Activated naive CD4-positive, alpha-beta T cell treated with anti-CD3 and anti-CD28 coated beads, Interleukin-2, amount 50 U/mL, for 72 hours (primary cell): ENCODE measurements around the gene NDUFA1. TPM values are rescaled to one million over a fixed set of nuclear protein-coding genes. Genes with fewer than 3 reads are reported as not detected.
"Not testable (repeated sequence)": the region's sequence is repeated elsewhere in the genome, so short reads cannot be mapped to it uniquely, and the experiment has no call there.

Experiments
- ATAC-seq, 2 donors: fragments of 150-1000 bp; cut with Tn5 transposase; 2 replicates each; pipeline ENCODE4 v1.10.0; 2021; ENCODE audit warnings: mild to moderate bottlenecking in 2 of 2, moderate library complexity in 2 of 2
- DNase-seq, 2 donors: peaks; one replicate each; pipeline ENCODE4 v3.0.0; 2021 to 2022; ENCODE audit warnings: low spot score in 2 of 2
- H3K27ac Mint-ChIP-seq, 2 donors: one replicate each; pipeline ENCODE4 v1.8.0; 2022; ENCODE audit warnings: mild to moderate bottlenecking in 2 of 2, mixed read lengths in 2 of 2
- H3K36me3 Mint-ChIP-seq, 2 donors: one replicate each; pipeline ENCODE4 v1.8.0; 2022; ENCODE audit warnings: mixed read lengths in 2 of 2
- H3K9me3 Mint-ChIP-seq, 2 donors: one replicate each; pipeline ENCODE4 v1.8.0; 2022; ENCODE audit warnings: mixed read lengths in 2 of 2
- total RNA-seq, 2 donors: library from RNA; stranded (reverse); gene quantifications; one replicate each; pipeline ENCODE4 v1.2.3, GENCODE V29; 2022

Gene NDUFA1
- total RNA-seq, 2 donors from 2014 or later: 67.6 to 111 TPM

GRCh38 chrX:119890626-119891025 is 19.0 kb downstream of the NDUFA1 start:
- H3K27ac Mint-ChIP-seq, ATAC-seq, H3K9me3 Mint-ChIP-seq, DNase-seq, H3K36me3 Mint-ChIP-seq: not testable (repeated sequence)

DNA sequence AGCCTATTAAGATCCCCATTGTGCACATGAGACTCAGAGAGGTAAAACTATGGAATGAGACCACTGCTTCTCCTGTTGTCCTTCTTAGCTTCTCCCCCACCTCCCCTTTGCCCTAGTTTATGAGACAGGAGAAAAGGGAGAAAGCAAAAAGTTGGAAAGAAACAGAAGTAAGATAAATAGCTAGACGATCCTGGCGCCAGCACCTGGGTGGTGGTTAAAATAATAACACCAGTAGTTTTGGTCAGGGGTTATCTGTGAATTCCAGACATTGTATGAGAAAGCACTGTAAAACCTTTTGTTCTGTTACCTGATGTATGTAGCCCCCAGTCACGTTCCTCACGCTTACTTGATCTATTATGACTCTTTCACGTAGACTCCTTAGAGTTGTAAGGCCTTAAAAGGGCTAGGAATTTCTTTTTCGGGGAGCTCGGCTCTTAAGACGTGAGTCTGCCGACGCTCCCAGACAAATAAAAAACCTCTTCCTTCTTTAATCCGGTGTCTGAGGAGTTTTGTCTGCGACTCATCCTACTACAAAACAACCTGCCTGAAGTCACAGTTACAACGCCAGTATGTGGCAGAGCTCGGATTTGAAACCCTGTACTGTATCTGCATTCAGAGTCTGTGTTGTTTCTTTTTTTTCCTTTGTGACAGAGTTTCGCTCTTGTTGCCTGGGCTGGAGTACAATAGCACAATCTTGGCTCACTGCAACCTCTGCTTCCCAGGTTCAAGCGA is 20.5 kb downstream of the NDUFA1 start:
- H3K9me3 Mint-ChIP-seq, H3K36me3 Mint-ChIP-seq, H3K27ac Mint-ChIP-seq, DNase-seq, ATAC-seq: not testable (repeated sequence)

DNA sequence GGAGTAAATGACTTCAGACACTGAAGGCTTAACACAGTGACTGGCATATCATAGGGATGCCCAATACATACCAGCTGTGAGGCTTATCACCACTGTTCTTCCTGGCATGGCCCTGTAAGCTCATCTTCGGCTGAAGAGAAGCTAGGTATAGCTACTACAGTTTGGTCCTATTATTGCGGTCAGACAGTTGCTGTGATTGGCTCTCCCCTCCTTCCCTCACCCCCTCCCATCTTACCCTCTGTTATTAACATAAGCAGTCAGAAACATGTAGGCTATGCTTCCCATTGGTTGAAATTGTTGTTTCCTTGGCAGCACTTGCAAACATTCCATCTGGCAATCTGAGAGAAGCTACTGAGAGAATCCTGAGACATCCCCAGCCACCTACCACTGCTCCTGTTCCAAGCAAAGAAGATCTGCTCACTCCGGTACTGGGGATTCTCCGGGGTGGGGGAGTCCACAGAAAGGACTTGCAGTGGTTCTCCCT is 24.3 kb downstream of the NDUFA1 start, which contains the start of gene AKAP14:
TSS of gene AKAP14 (plus strand) at position 51 of the 484 bp plus-strand sequence. CDS start 7,331 bp downstream, outside the sequence.
- no peak for ATAC-seq
- Mint-ChIP-seq H3K36me3 (no peaks in the 10 kb centered on the region), H3K9me3 (no peaks in the 10 kb centered on the region), H3K27ac (no peak within 1 kb of the TSS)
- DNase-seq: no peak

GRCh38 chrX:119899125-119899524 is 27.5 kb downstream of the NDUFA1 start:
- no peak for DNase-seq
- Mint-ChIP-seq H3K9me3 (no peaks in the 10 kb centered on the region), H3K27ac (no peak overlapping the region), H3K36me3 (no peaks in the 10 kb centered on the region)
- no peak for ATAC-seq

DNA sequence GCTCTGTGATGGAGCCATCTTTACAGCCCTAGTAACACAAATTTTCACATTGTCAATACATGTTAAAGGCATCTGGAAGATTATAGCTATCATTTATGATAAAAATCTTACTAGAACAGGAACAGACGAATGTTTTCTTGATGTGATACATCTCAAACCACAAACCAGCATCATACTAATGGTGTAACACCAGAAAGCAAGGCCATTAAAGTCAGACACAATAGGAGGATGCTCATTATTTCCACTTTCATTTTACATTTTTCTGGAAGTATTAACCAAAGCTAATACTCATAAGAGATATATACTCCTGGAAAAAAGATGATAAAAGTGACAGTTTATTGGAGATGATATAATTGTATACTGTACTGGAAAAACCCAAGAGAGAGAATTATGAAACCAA is 29.3 kb downstream of the NDUFA1 start:
- Mint-ChIP-seq H3K27ac (peak overlapping the region in 1 of 2 donors; percentile 63), H3K36me3 (no peaks in the 10 kb centered on the region), H3K9me3 (no peaks in the 10 kb centered on the region)
- DNase-seq (no peak), ATAC-seq (no peak)

DNA sequence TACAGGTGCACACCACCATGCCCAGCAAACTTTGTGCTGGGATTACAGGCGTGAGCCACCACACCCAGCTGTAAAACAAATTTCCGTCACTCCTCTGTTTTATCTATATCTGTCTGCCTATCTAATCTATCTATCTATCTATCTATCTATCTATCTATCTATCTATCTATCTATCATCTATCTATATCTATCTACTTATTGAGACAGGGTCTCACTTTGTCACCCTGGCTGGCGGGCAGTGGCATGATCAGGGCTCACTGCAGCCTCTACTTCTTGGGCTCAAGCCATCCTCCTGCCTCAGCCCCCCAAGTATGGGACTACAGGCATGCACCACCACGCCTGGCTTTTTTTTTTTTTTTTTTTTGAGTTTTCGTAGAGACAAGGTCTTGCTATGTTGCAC is 44.7 kb downstream of the NDUFA1 start:
- H3K27ac Mint-ChIP-seq: no peak overlapping the region
- H3K9me3 Mint-ChIP-seq: no peaks in the 10 kb centered on the region
- no peaks in the 10 kb centered on the region for H3K36me3 Mint-ChIP-seq
- ATAC-seq (no peak), DNase-seq (no peak)

DNA sequence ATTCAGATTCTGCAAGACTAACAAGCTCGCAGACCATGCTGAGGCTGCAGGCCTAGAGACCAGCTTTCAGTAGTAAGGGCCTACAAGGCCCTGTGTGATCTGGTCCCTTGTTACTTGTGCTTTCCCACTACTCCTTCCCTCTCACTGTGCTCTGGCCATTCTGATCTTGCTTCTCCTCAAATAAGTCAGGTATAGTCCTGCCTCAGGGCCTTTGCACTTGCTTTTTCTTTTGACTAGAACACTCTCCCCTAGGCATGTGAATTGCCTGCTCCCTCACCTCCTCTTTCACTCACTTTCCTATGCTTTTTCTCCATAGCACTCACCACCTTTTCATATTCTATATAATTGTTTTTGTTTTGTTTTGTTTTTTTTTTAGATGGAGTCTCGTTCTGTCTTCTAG is 46.2 kb downstream of the NDUFA1 start:
- H3K27ac Mint-ChIP-seq: no peak overlapping the region
- no peaks in the 10 kb centered on the region for H3K9me3 Mint-ChIP-seq
- no peaks in the 10 kb centered on the region for H3K36me3 Mint-ChIP-seq
- DNase-seq (no peak), ATAC-seq (no peak)

- H3K27ac Mint-ChIP-seq: no peak overlapping the region
- no peak for DNase-seq
- peaks cover 1% of the 10 kb centered on the region in 2 donors for H3K36me3 Mint-ChIP-seq
- no peak for ATAC-seq
- H3K9me3 Mint-ChIP-seq: no peaks in the 10 kb centered on the region
Observed at GRCh38 chrX:119919835-119920585, 48.4 kb downstream of the NDUFA1 start.

GRCh38 chrX:119922391-119922790 is 50.8 kb downstream of the NDUFA1 start:
- not testable (repeated sequence) for H3K36me3 Mint-ChIP-seq, ATAC-seq, H3K9me3 Mint-ChIP-seq, DNase-seq, H3K27ac Mint-ChIP-seq

Other genes starting within 250 kb of the NDUFA1 start
- gene SEPTIN6, start 178.7 kb upstream of the NDUFA1 start, total RNA-seq: 100 to 1,000 TPM; 110 to 233 TPM
- under 1 TPM in 1 of 2 donors, not detected in 1; 0.53 TPM for gene SOWAHD, start 113.2 kb upstream of the NDUFA1 start, total RNA-seq
- gene RPL39, start 80.2 kb upstream of the NDUFA1 start, total RNA-seq: 1,000 to 10,000 TPM; 2,603 to 3,012 TPM
- 10 to 100 TPM; 17.5 to 28.9 TPM for gene UPF3B, start 18.9 kb upstream of the NDUFA1 start, total RNA-seq
- gene RNF113A, start 99 bp upstream of the NDUFA1 start, total RNA-seq: 10 to 100 TPM; 20.1 to 34.3 TPM
- under 1 TPM in 1 of 2 donors, not detected in 1; 0.66 TPM for gene AKAP14, start 24.1 kb downstream of the NDUFA1 start, total RNA-seq
- gene NKAP, start 71.9 kb downstream of the NDUFA1 start, total RNA-seq: 10 to 100 TPM in 1 of 2 donors, 1 to 10 TPM in 1; 8.8 to 11.4 TPM
- gene RHOXF2B, start 205.9 kb downstream of the NDUFA1 start, total RNA-seq: not detected
- gene RHOXF1, start 244.1 kb downstream of the NDUFA1 start, total RNA-seq: under 1 TPM in 1 of 2 donors, not detected in 1; 0.80 TPM